Naive thymus-derived CD4-positive, alpha-beta T cell (primary cell): Measurements from ENCODE around the gene LRP1. TPM values are rescaled to one million over a fixed set of nuclear protein-coding genes. Genes with fewer than 3 reads are reported as not detected.
A peak's percentile ranks its signal among the peaks of the same experiment; 100 is the strongest.

Experiments used
- ATAC-seq: fragments of 150-1000 bp; cut with Tn5 transposase; 2 replicates; pipeline ENCODE4 v1.10.0; 2021; ENCODE audit warnings: mild to moderate bottlenecking, moderate library complexity
- CTCF ChIA-PET: fragments of 350-600 bp; sonication (Branson Sonifier 250); formaldehyde crosslinking; loops from one replicate; lab custom pipeline; 2021; ENCODE audit warnings: antibody characterized with exemption; lab: Charles Lee
- POLR2A ChIA-PET: fragments of 350-600 bp; sonication (Branson Sonifier 250); formaldehyde crosslinking; loops from one replicate; lab custom pipeline; 2021; ENCODE audit warnings: antibody characterized with exemption, inconsistent platforms; lab: Charles Lee
- DNase-seq, 9 donors: peaks; one replicate each; pipeline versions ENCODE4 v3.0.0 to v3.0.0-alpha.2; 2020 to 2022; ENCODE audit warnings: mixed read lengths in 1 of 9
- H3K27ac ChIP-seq: one replicate; pipeline ENCODE4 v1.7.0; 2013; ENCODE audit warnings: mild to moderate bottlenecking, low read depth, low read length, moderate library complexity
- H3K27me3 ChIP-seq, 2 donors: one replicate each; pipeline ENCODE4 v1.7.0; 2013; ENCODE audit warnings: low read length in 2 of 2, mild to moderate bottlenecking in 2 of 2, moderate library complexity in 2 of 2; ENCODE audit not compliant: control insufficient read depth in 2 of 2, insufficient read depth in 2 of 2
- H3K36me3 ChIP-seq, 3 experiments: 1 replicate in 2 of 3; 2 replicates in 1 of 3; pipeline ENCODE4 v1.7.0; 2013; ENCODE audit warnings: low read length in 3 of 3, mild to moderate bottlenecking in 3 of 3, moderate library complexity in 1 of 3; ENCODE audit not compliant: insufficient read depth in 3 of 3, control insufficient read depth in 2 of 3
- H3K4me1 ChIP-seq, 2 donors: one replicate each; pipeline ENCODE4 v1.7.0; 2013; ENCODE audit warnings: low read length in 2 of 2, mild to moderate bottlenecking in 2 of 2, moderate library complexity in 1 of 2; ENCODE audit not compliant: control insufficient read depth in 2 of 2, insufficient read depth in 2 of 2
- H3K4me3 ChIP-seq: 2 replicates; pipeline ENCODE4 v1.7.0; 2013; ENCODE audit warnings: mild to moderate bottlenecking, low read length
- H3K9me3 ChIP-seq, 3 experiments: 1 replicate in 2 of 3; 2 replicates in 1 of 3; pipeline ENCODE4 v1.7.0; 2013; ENCODE audit warnings: low read length in 3 of 3; ENCODE audit not compliant: control insufficient read depth in 2 of 3
- H3K27ac Mint-ChIP-seq, 9 donors: one replicate each; pipeline ENCODE4 v1.8.0; 2020 to 2022; ENCODE audit warnings: mixed read lengths in 9 of 9, mild to moderate bottlenecking in 8 of 9, moderate library complexity in 5 of 9, inconsistent platforms in 2 of 9
- H3K27me3 Mint-ChIP-seq, 5 donors: one replicate each; pipeline ENCODE4 v1.8.0; 2021 to 2022; ENCODE audit warnings: mixed read lengths in 5 of 5, mild to moderate bottlenecking in 1 of 5
- H3K36me3 Mint-ChIP-seq, 5 donors: one replicate each; pipeline ENCODE4 v1.8.0; 2020 to 2022; ENCODE audit warnings: mixed read lengths in 5 of 5, mild to moderate bottlenecking in 3 of 5, inconsistent platforms in 1 of 5
- H3K4me1 Mint-ChIP-seq, 7 donors: one replicate each; pipeline ENCODE4 v1.8.0; 2020 to 2022; ENCODE audit warnings: mixed read lengths in 7 of 7, mild to moderate bottlenecking in 3 of 7, inconsistent platforms in 1 of 7
- H3K4me3 Mint-ChIP-seq, 10 donors: one replicate each; pipeline ENCODE4 v1.8.0; 2020 to 2022; ENCODE audit warnings: mild to moderate bottlenecking in 10 of 10, mixed read lengths in 10 of 10, moderate library complexity in 6 of 10, inconsistent platforms in 2 of 10
- H3K9me3 Mint-ChIP-seq, 11 donors: one replicate each; pipeline ENCODE4 v1.8.0; 2020 to 2022; ENCODE audit warnings: mixed read lengths in 11 of 11, mild to moderate bottlenecking in 4 of 11, inconsistent platforms in 1 of 11, moderate library complexity in 1 of 11
- intact Hi-C, 2 donors: fragments of 100-400 bp; cut with micrococcal nuclease; formaldehyde crosslinking; loops; one replicate each; pipeline ENCODE4 v1.15.1; 2023
- polyA plus RNA-seq, 2 donors: library from polyadenylated mRNA; unstranded; fragments of 300-500 nt; fragmentation: Illumina TruSeq; gene quantifications; one replicate each; pipeline ENCODE4 v1.2.3, GENCODE V29; 2021
- total RNA-seq, 6 experiments: library from RNA in 5 of 6; stranded (reverse) in 5 of 6; gene quantifications; 1 replicate in 5 of 6; 2 replicates in 1 of 6; pipeline ENCODE4 v1.2.3 and lab custom pipeline; 2021 to 2026

The LRP1 gene
- total and polyA plus RNA-seq, 7 experiments from 2014 or later, result 0.58 to 119 (median 10.5) TPM

- CTCF ChIA-PET, result interaction anchor here (0.6 to 6.6 kb wide), 3 partner anchors 30 to 143 kb away, joined by 3 to 212 read pairs (median 8); partner anchors contain the start of gene STAC3
- no peak for DNase-seq
- no peak for ATAC-seq
- Histone ChIP-seq H3K9me3 (no peaks in the 10 kb centered on the region), H3K4me1 (peaks cover 12 to 26% of the 10 kb centered on the region in 2 donors), H3K27ac (peak overlapping the region; percentile 34), H3K36me3 (peaks cover 12 to 61% (median 23%) of the 10 kb centered on the region in 3 experiments), H3K4me3 (no peak overlapping the region), H3K27me3 (no peaks in the 10 kb centered on the region)
- peaks cover 45 to 73% (median 53%) of the 10 kb centered on the region in 7 donors for H3K4me1 Mint-ChIP-seq
- intact Hi-C loops, result no loop called here
- POLR2A ChIA-PET, result interaction anchor here (8.9 to 17.1 kb wide), 2 partner anchors 13 to 39 kb away, joined by 294 to 401 read pairs; partner anchors contain the start of gene NAB2
- peak overlapping the region in 9 of 10 donors; percentile 12 to 100 (median 57) for H3K4me3 Mint-ChIP-seq
- H3K36me3 Mint-ChIP-seq, result peaks cover 9 to 41% (median 12%) of the 10 kb centered on the region in 5 donors
- H3K27ac Mint-ChIP-seq, result peak overlapping the region; percentile 38 to 93 (median 69)
- peaks cover 0 to 9% (median 0%) of the 10 kb centered on the region in 11 donors for H3K9me3 Mint-ChIP-seq
- no peaks in the 10 kb centered on the region for H3K27me3 Mint-ChIP-seq
These were observed 20.7 kb upstream of the LRP1 start for GRCh38 chr12:57107456-57108155.

- peaks cover 5 to 47% (median 23%) of the 10 kb centered on the region in 3 experiments for H3K36me3 ChIP-seq
- H3K27me3 Mint-ChIP-seq, result no peaks in the 10 kb centered on the region
- CTCF ChIA-PET, result interaction anchor here (1.3 to 6.6 kb wide), 6 partner anchors 18 to 47 kb away, joined by 3 to 212 read pairs (median 31); partner anchors contain the start of genes NAB2 and NEMP1
- H3K27me3 ChIP-seq, result no peaks in the 10 kb centered on the region
- POLR2A ChIA-PET, result interaction anchor here (2.8 to 17.1 kb wide), 5 partner anchors 15 to 82 kb away, joined by 9 to 401 read pairs (median 135); partner anchors contain the start of genes NAB2 and NEMP1
- ATAC-seq (no peak), DNase-seq (no peak)
- intact Hi-C loops, result loop anchor here (2.0 to 5.0 kb wide), 8 partner anchors 133 to 737 kb away; partner anchors contain the start of genes ATP5F1B (in 1 of the 2), CTDSP2 (in 1 of the 2), DDIT3 (in 1 of the 2) and GLI1 (in 1 of the 2)
- H3K9me3 ChIP-seq, result no peaks in the 10 kb centered on the region
- peaks cover 12 to 26% of the 10 kb centered on the region in 2 donors for H3K4me1 ChIP-seq
- peak overlapping the region; percentile 92 for H3K27ac ChIP-seq
- peaks cover 8 to 35% (median 11%) of the 10 kb centered on the region in 5 donors for H3K36me3 Mint-ChIP-seq
- H3K27ac Mint-ChIP-seq, result peak overlapping the region; percentile 93 to 100 (median 97)
- peaks cover 43 to 67% (median 49%) of the 10 kb centered on the region in 7 donors for H3K4me1 Mint-ChIP-seq
- peak overlapping the region; percentile 89 to 100 (median 98) for H3K4me3 Mint-ChIP-seq
- H3K4me3 ChIP-seq, result peak overlapping the region; percentile 75
- H3K9me3 Mint-ChIP-seq, result peaks cover 0 to 9% (median 0%) of the 10 kb centered on the region in 11 donors
These were observed 18.8 kb upstream of the LRP1 start for GRCh38 chr12:57109207-57110103.

GRCh38 chr12:57110104-57111030 is 17.9 kb upstream of the LRP1 start:
- intact Hi-C loops, result loop anchor here (1.0 to 5.0 kb wide), 14 partner anchors 8 to 736 kb away; partner anchors contain the start of genes ATP5F1B (in 1 of the 2), CTDSP2 (in 1 of the 2), DDIT3 (in 1 of the 2) and GLI1 (in 1 of the 2)
- Histone ChIP-seq H3K9me3 (no peaks in the 10 kb centered on the region), H3K4me1 (peaks cover 12 to 26% of the 10 kb centered on the region in 2 donors), H3K27ac (peak overlapping the region; percentile 92), H3K27me3 (no peaks in the 10 kb centered on the region), H3K4me3 (peak overlapping the region; percentile 75), H3K36me3 (peaks cover 0 to 38% (median 19%) of the 10 kb centered on the region in 3 experiments)
- Mint-ChIP-seq H3K9me3 (peaks cover 0 to 9% (median 0%) of the 10 kb centered on the region in 11 donors), H3K36me3 (peaks cover 8 to 30% (median 11%) of the 10 kb centered on the region in 5 donors), H3K4me1 (peaks cover 43 to 61% (median 47%) of the 10 kb centered on the region in 7 donors), H3K4me3 (peak overlapping the region; percentile 89 to 100 (median 98)), H3K27me3 (no peaks in the 10 kb centered on the region), H3K27ac (peak overlapping the region; percentile 93 to 100 (median 97))
- ChIA-PET POLR2A (interaction anchor here (0.5 to 17.1 kb wide), 19 partner anchors 14 to 1180 kb away, joined by 3 to 401 read pairs (median 8); partner anchors contain the start of genes ATP5F1B, DGKA, LRP1 and NAB2), CTCF (interaction anchor here (1.5 to 6.6 kb wide), 13 partner anchors 9 to 357 kb away, joined by 6 to 212 read pairs (median 26); partner anchors contain the start of genes NAB2, NEMP1 and ZBTB39)
- ATAC-seq, result peak; percentile 44
- peak; percentile 36 to 84 (median 43) for DNase-seq

- Mint-ChIP-seq H3K4me1 (peaks cover 41 to 54% (median 46%) of the 10 kb centered on the region in 7 donors), H3K9me3 (peaks cover 0 to 9% (median 0%) of the 10 kb centered on the region in 11 donors), H3K36me3 (peaks cover 7 to 25% (median 11%) of the 10 kb centered on the region in 5 donors), H3K4me3 (peak within 1 kb of the TSS; percentile 89 to 100 (median 98)), H3K27me3 (no peaks in the 10 kb centered on the region), H3K27ac (peak within 1 kb of the TSS; percentile 93 to 100 (median 97))
- Histone ChIP-seq H3K27me3 (no peaks in the 10 kb centered on the region), H3K9me3 (no peaks in the 10 kb centered on the region), H3K4me1 (peaks cover 12 to 26% of the 10 kb centered on the region in 2 donors), H3K27ac (peak within 1 kb of the TSS; percentile 92), H3K36me3 (peaks cover 0 to 30% (median 11%) of the 10 kb centered on the region in 3 experiments), H3K4me3 (peak within 1 kb of the TSS; percentile 75)
- CTCF ChIA-PET, result interaction anchor here (0.6 to 6.6 kb wide), 32 partner anchors 9 to 600 kb away, joined by 3 to 212 read pairs (median 6); partner anchors contain the start of genes NAB2, NEMP1, SHMT2 and ZBTB39
- POLR2A ChIA-PET, result interaction anchor here (0.5 to 17.1 kb wide), 33 partner anchors 11 to 1181 kb away, joined by 3 to 401 read pairs (median 6); partner anchors contain the start of genes ATP5F1B, DGKA, LRP1 and NAB2
- intact Hi-C loops, result loop anchor here (1.0 to 5.0 kb wide), 14 partner anchors 9 to 736 kb away; partner anchors contain the start of genes ATP5F1B (in 1 of the 2), CTDSP2 (in 1 of the 2), DDIT3 (in 1 of the 2) and GLI1 (in 1 of the 2)
- peak; percentile 53 to 94 (median 87) for DNase-seq
- ATAC-seq, result peak; percentile 77
These were observed 17.1 kb upstream of the LRP1 start, which contains the start of gene STAT6 for GRCh38 chr12:57111031-57111734. Gene STAT6, minus strand, starts transcription at chr12:57111362. Its CDS starts 3,084 bp downstream, at chr12:57108278.
